Common myeloid progenitor, CD34-positive (primary cell): ENCODE data around the gene ART4.

Source experiments
- CTCF ChIA-PET: fragments of 350-600 bp; sonication (Branson Sonifier 250); formaldehyde crosslinking; loops from one replicate; lab custom pipeline; 2021; ENCODE audit warnings: antibody characterized with exemption; lab: Charles Lee
- POLR2A ChIA-PET: fragments of 350-600 bp; sonication (Branson Sonifier 250); formaldehyde crosslinking; loops from one replicate; lab custom pipeline; 2021; ENCODE audit warnings: antibody characterized with exemption; lab: Charles Lee
- DNase-seq, 3 donors: peaks; one replicate each; pipeline versions ENCODE4 v3.0.0 to v3.0.0-alpha.2; 2013
- H3K27ac ChIP-seq, 2 experiments: 1 replicate in 1 of 2; 2 replicates in 1 of 2; pipeline ENCODE4 v1.7.0; 2013; ENCODE audit warnings: inconsistent platforms in 2 of 2, low read length in 2 of 2, mild to moderate bottlenecking in 2 of 2, low read depth in 1 of 2, moderate library complexity in 1 of 2; ENCODE audit not compliant: severe bottlenecking in 2 of 2, insufficient read depth in 1 of 2, poor library complexity in 1 of 2
- H3K27me3 ChIP-seq, 5 experiments: replicated peaks in 2 of 5; 1 replicate in 3 of 5; 2 replicates in 2 of 5; pipeline versions ENCODE4 v1.6.1 to v1.7.0; 2013; ENCODE audit warnings: low read length in 4 of 5, mild to moderate bottlenecking in 2 of 5, moderate library complexity in 2 of 5, inconsistent platforms in 1 of 5; ENCODE audit not compliant: insufficient read depth in 5 of 5, control insufficient read depth in 4 of 5
- H3K36me3 ChIP-seq, 4 experiments: 1 replicate in 2 of 4; 2 replicates in 2 of 4; pipeline versions ENCODE4 v1.6.1 to v1.7.0; 2013; ENCODE audit warnings: low read length in 3 of 4, control low read depth in 1 of 4, mild to moderate bottlenecking in 1 of 4; ENCODE audit not compliant: control insufficient read depth in 4 of 4, insufficient read depth in 4 of 4
- H3K4me1 ChIP-seq, 4 experiments: 1 replicate in 3 of 4; 2 replicates in 1 of 4; pipeline versions ENCODE4 v1.6.1 to v1.7.1; 2013; ENCODE audit warnings: low read length in 3 of 4, mild to moderate bottlenecking in 3 of 4, control low read depth in 1 of 4, inconsistent platforms in 1 of 4, moderate library complexity in 1 of 4; ENCODE audit not compliant: control insufficient read depth in 4 of 4, insufficient read depth in 4 of 4; ENCODE audit errors: control extremely low read depth in 1 of 4
- H3K4me3 ChIP-seq, 7 experiments: 1 replicate in 4 of 7; 2 replicates in 3 of 7; pipeline versions ENCODE4 v1.5.1 to v1.7.0; 2013; ENCODE audit warnings: mild to moderate bottlenecking in 7 of 7, low read length in 6 of 7, moderate library complexity in 6 of 7, inconsistent platforms in 2 of 7, low read depth in 2 of 7, control low read depth in 1 of 7; ENCODE audit not compliant: insufficient read depth in 4 of 7, control insufficient read depth in 1 of 7; ENCODE audit errors: extremely low read depth in 1 of 7
- H3K9me3 ChIP-seq, 5 experiments: 1 replicate in 4 of 5; 2 replicates in 1 of 5; pipeline versions ENCODE4 v1.6.1 to v1.7.1; 2013; ENCODE audit warnings: low read length in 4 of 5, mild to moderate bottlenecking in 2 of 5, inconsistent platforms in 1 of 5, low read depth in 1 of 5, moderate library complexity in 1 of 5; ENCODE audit not compliant: control insufficient read depth in 4 of 5, insufficient read depth in 2 of 5; ENCODE audit errors: control extremely low read depth in 1 of 5
- WGBS: methylation state at CpG from one replicate; pipeline ENCODE4 v1.1.5; 2013; ENCODE audit not compliant: insufficient coverage; 5-methylcytosine and 5-hydroxymethylcytosine counted together

The ART4 gene

GRCh38 chr12:14803830-14804160 lies 39.5 kb downstream of the ART4 start:
- ChIA-PET POLR2A (no interaction called here), CTCF (interaction anchor here (2.2 to 6.8 kb wide), 2 partner anchors 23 to 31 kb away, joined by 6 to 64 read pairs; a partner anchor contains a TSS)
- H3K27ac ChIP-seq, result peak overlapping the region; percentile 91 to 97
- peak overlapping the region; percentile 86 to 99 (median 95) for H3K4me3 ChIP-seq
- 0% methylated on average over 11 of the region's 12 CpGs for WGBS
- DNase-seq, result no peak
- peaks cover 4 to 15% (median 5%) of the 10 kb centered on the region in 4 experiments for H3K36me3 ChIP-seq
- H3K9me3 ChIP-seq, result no peaks in the 10 kb centered on the region
- H3K4me1 ChIP-seq, result peaks cover 2 to 23% (median 12%) of the 10 kb centered on the region in 4 experiments
- no peaks in the 10 kb centered on the region for H3K27me3 ChIP-seq

GRCh38 chr12:14803011-14803829 lies 40.1 kb downstream of the ART4 start, which contains the start of the genes C12orf60 and WBP11:
C12orf60 (plus strand) TSS chr12:14803670; CDS start chr12:14822936, 19,266 bp downstream.
WBP11 (minus strand) TSS chr12:14803478; CDS start chr12:14801383, 2,095 bp downstream.
- Histone ChIP-seq H3K27ac (peak within 1 kb of the TSS; percentile 91 to 97), H3K9me3 (no peaks in the 10 kb centered on the region), H3K27me3 (no peaks in the 10 kb centered on the region), H3K4me3 (peak within 1 kb of the TSS; percentile 86 to 99 (median 95)), H3K36me3 (peaks cover 4 to 21% (median 7%) of the 10 kb centered on the region in 4 experiments), H3K4me1 (peaks cover 2 to 23% (median 12%) of the 10 kb centered on the region in 4 experiments)
- peak; percentile 99 for DNase-seq
- POLR2A ChIA-PET, result interaction anchor here (0.5 kb wide), 1 partner anchor 85 kb away, joined by 5 read pairs; no protein-coding TSS in a partner anchor
- CTCF ChIA-PET, result interaction anchor here (1.3 to 6.8 kb wide), 5 partner anchors 11 to 31 kb away, joined by 3 to 64 read pairs (median 6); a partner anchor contains a TSS
- under 1% methylated on average over 38 of the region's 50 CpGs for WGBS

GRCh38 chr12:14802721-14803010 lies 40.7 kb downstream of the ART4 start:
- H3K27me3 ChIP-seq, result no peaks in the 10 kb centered on the region
- no peak for DNase-seq
- POLR2A ChIA-PET, result interaction anchor here (0.6 kb wide), 1 partner anchor 193 kb away, joined by 4 read pairs; no protein-coding TSS in a partner anchor
- peak overlapping the region; percentile 86 to 99 (median 95) for H3K4me3 ChIP-seq
- CTCF ChIA-PET, result interaction anchor here (1.3 to 6.8 kb wide), 5 partner anchors 10 to 30 kb away, joined by 3 to 64 read pairs (median 6); a partner anchor contains a TSS
- peaks cover 4 to 26% (median 10%) of the 10 kb centered on the region in 4 experiments for H3K36me3 ChIP-seq
- peaks cover 2 to 23% (median 12%) of the 10 kb centered on the region in 4 experiments for H3K4me1 ChIP-seq
- H3K9me3 ChIP-seq, result no peaks in the 10 kb centered on the region
- peak overlapping the region; percentile 91 to 97 for H3K27ac ChIP-seq
- 0% methylated on average over 7 of the region's 7 CpGs for WGBS

DNA sequence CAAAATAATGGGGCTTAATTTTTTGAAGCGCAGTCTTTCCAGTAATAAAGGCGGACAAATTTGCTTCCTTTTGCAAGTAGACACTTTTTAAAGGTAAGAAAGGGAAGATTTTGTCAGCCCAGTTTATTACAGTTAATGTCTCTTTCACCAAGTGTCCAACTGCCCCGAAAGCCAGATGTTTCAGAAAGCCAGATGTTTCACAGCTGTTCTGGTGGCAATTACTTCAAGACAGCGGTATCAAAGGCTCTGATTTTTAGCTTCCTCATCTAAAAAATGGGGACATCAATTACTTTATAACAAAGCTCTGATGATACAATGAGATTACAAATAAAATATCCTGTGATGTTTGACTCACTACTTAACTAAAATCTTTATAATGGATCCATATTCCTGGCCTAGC lies 41.1 kb downstream of the ART4 start:
- Histone ChIP-seq H3K36me3 (peaks cover 4 to 31% (median 14%) of the 10 kb centered on the region in 4 experiments), H3K27ac (peak overlapping the region in 1 of 2 experiments; percentile 97), H3K27me3 (no peaks in the 10 kb centered on the region), H3K9me3 (no peaks in the 10 kb centered on the region), H3K4me1 (peaks cover 2 to 23% (median 12%) of the 10 kb centered on the region in 4 experiments), H3K4me3 (peak overlapping the region in 6 of 7 experiments; percentile 94 to 99 (median 95))
- DNase-seq, result peak in 2 of 3 donors; percentile 9 to 23
- CTCF ChIA-PET, result interaction anchor here (1.1 to 6.8 kb wide), 6 partner anchors 10 to 30 kb away, joined by 3 to 64 read pairs (median 6); a partner anchor contains a TSS
- POLR2A ChIA-PET, result interaction anchor here (0.6 kb wide), 1 partner anchor 194 kb away, joined by 4 read pairs; no protein-coding TSS in a partner anchor
- WGBS, result 96% methylated on average over 3 of the region's 4 CpGs

DNA sequence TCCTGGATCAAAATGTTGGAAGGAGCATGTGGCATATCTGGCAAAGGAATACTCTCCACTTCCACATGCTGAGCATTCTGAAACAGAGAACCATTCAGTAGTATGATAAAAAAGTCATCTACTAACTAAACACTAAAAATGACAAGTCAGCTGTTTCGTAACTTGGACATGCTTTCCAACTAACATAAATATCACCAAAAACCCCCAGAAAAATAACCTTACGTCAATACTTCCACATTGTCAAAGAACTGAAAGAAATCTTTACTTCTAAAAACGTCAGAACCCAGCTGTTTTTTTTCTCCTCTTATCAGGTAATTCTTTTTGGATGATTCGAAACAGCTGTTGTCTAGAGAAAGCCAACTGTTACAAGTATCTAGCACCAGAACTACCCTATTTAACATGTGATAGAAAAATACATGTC lies 48.3 kb downstream of the ART4 start:
- H3K27me3 ChIP-seq, result no peaks in the 10 kb centered on the region
- 95% methylated on average over 4 of the region's 4 CpGs for WGBS
- ChIA-PET CTCF (interaction anchor here (1.2 kb wide), 1 partner anchor 21 kb away, joined by 3 read pairs; a partner anchor contains a TSS), POLR2A (interaction anchor here (0.6 kb wide), 1 partner anchor 11 kb away, joined by 3 read pairs; no protein-coding TSS in a partner anchor)
- no peak overlapping the region for H3K27ac ChIP-seq
- DNase-seq, result no peak
- no peak overlapping the region for H3K4me3 ChIP-seq
- H3K9me3 ChIP-seq, result no peaks in the 10 kb centered on the region
- H3K4me1 ChIP-seq, result no peaks in the 10 kb centered on the region
- H3K36me3 ChIP-seq, result peaks cover 21 to 90% (median 53%) of the 10 kb centered on the region in 4 experiments

DNA sequence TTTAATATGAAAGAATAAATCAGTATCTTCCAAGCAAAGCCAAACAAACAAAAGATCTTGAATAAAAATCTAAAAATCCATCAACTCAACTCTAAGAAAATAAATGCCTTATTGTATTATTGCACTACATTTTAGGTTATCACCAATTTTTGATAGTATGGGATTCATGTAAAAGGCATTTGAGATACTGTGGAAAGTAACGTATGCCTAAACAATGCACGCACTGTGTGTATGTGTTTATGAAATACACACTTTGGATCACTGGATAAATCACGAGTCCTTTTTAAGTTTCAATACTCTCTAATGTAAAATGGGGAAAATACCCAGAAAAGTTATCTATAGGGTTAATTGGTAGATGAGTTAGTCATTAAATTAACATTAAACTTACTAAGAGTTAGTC lies 57.8 kb downstream of the ART4 start:
- CTCF ChIA-PET, result interaction anchor here (1.0 to 1.5 kb wide), 3 partner anchors 9 to 15 kb away, joined by 3 to 11 read pairs (median 3); no protein-coding TSS in a partner anchor

More for the DNA sequence above, 57.8 kb downstream of the ART4 start:
- Histone ChIP-seq H3K4me1 (peaks cover 0 to 4% (median 0%) of the 10 kb centered on the region in 4 experiments), H3K27me3 (no peaks in the 10 kb centered on the region), H3K36me3 (peaks cover 22 to 55% (median 41%) of the 10 kb centered on the region in 4 experiments), H3K9me3 (no peaks in the 10 kb centered on the region), H3K4me3 (no peak overlapping the region), H3K27ac (no peak overlapping the region)
- DNase-seq, result no peak
- WGBS, result no CpG with 5 or more reads among the region's 3 CpGs
- POLR2A ChIA-PET, result no interaction called here
